ENCODE measurements around the gene FLNB. TPM values are rescaled to one million over a fixed set of nuclear protein-coding genes. Genes with fewer than 3 reads are reported as not detected.

The FLNB gene
- total RNA-seq, 1 donor from 2014 or later: 34.8 TPM

DNA sequence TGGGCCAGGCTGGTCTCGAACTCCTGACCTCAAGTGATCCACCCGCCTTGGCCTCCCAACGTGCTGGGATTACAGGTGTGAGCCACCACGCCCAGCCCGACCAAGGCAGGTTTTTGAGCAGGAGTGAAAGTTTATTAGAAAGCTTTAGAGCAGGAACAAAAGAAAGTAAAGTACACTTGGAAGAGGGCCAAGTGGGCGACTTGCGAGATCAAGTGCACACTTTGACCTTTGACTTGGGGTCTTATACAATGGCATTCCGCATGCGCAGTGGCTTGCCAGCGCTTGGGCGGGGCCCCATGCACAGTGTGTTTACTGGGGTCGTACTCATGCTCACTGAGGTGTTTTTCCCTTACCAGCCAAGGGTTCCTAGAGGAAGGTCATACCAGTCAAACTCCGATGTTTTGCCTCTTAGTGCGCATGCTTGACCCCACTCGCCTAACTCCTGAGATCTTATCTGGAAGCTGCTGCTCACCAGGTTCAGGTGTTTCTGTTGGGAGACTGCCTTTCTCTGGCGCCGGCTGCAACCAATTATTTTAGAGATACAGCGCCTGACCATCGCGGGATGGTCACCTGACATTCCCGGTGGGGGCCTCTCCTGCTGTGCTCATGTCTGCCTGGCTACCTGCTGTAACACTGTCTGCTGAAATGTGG is 46.9 kb upstream of the FLNB start:
- no peak for DNase-seq
- no peaks in the 10 kb centered on the region for H3K9me3 ChIP-seq (replicated peaks)

DNA sequence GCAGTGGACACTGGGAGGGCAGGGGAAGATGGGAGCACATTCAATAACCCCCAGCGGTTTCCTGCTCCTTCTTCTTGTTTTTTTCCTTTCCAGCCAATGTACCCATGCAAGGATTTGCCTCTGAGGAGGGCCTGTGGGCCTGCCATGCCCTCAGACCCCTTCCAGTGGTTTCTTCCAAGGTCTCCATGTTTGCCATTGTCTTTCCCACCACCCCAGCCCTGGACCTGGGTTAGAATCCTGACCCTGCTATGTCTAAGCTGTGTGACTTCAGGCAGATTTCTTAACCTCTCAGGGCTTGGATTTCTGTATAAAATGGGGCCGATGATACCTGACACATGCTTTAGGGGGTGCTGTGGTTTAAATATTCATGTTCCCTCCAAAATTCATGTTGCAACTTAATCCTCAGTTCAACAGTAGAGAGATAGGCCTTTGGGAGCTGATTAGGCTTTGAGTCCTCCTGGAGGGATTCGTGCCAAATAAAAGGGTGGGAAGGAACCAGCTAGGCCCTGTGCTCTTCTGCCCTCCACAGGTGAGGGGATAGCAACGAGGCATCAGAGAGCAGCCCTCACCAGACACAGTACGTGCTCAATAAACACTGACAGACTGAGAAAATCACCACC is 46.3 kb upstream of the FLNB start:
- no peak overlapping the region for H3K27ac ChIP-seq (replicated peaks)
- intact Hi-C loops (cut with micrococcal nuclease): no loop called here
- no peaks in the 10 kb centered on the region for H3K36me3 ChIP-seq
- DNase-seq: no peak
- TF ChIP-seq, protein P1, sequence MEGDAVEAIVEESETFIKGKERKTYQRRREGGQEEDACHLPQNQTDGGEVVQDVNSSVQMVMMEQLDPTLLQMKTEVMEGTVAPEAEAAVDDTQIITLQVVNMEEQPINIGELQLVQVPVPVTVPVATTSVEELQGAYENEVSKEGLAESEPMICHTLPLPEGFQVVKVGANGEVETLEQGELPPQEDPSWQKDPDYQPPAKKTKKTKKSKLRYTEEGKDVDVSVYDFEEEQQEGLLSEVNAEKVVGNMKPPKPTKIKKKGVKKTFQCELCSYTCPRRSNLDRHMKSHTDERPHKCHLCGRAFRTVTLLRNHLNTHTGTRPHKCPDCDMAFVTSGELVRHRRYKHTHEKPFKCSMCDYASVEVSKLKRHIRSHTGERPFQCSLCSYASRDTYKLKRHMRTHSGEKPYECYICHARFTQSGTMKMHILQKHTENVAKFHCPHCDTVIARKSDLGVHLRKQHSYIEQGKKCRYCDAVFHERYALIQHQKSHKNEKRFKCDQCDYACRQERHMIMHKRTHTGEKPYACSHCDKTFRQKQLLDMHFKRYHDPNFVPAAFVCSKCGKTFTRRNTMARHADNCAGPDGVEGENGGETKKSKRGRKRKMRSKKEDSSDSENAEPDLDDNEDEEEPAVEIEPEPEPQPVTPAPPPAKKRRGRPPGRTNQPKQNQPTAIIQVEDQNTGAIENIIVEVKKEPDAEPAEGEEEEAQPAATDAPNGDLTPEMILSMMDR (IDR thresholded peaks at IDR 0.05; ENCODE audit: borderline replicate concordance): no peak
- H3K9me3 ChIP-seq (replicated peaks): no peaks in the 10 kb centered on the region
- peaks cover 27% of the 10 kb centered on the region for H3K4me1 ChIP-seq
- no peak overlapping the region for H3K4me3 ChIP-seq
- no peaks in the 10 kb centered on the region for H3K27me3 ChIP-seq (ENCODE audit: low read depth)

More for the DNA sequence above, 46.9 kb upstream of the FLNB start:
- no peak overlapping the region for H3K4me3 ChIP-seq
- H3K27me3 ChIP-seq (ENCODE audit: low read depth): no peaks in the 10 kb centered on the region
- H3K4me1 ChIP-seq: peaks cover 33% of the 10 kb centered on the region
- intact Hi-C loops (cut with micrococcal nuclease): no loop called here
- TF ChIP-seq, protein P1 (IDR thresholded peaks at IDR 0.05; ENCODE audit: borderline replicate concordance): no peak
- no peak overlapping the region for H3K27ac ChIP-seq (replicated peaks)
- H3K36me3 ChIP-seq: no peaks in the 10 kb centered on the region

DNA sequence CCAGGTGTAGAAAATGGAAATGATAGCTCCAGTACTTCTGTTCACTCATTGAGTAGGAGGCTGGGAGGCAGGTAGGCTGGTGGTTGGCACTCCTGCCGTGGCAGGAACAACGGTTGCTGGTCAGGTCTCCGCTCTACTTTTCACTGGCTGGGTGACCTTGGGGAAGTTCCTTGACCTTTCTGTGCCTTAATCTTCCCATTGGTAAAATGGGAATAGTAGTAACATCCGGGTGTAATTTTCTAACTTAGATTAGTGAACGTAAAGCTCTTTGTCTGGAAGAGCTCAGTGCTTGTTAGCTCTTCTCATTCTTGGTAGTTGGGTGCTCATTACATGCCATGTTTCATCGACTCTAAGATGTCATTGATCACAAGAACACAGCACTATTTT is 45.8 kb upstream of the FLNB start:
- Histone ChIP-seq H3K36me3 (no peaks in the 10 kb centered on the region), H3K27ac (replicated peaks) (no peak overlapping the region), H3K4me3 (no peak overlapping the region), H3K9me3 (replicated peaks) (no peaks in the 10 kb centered on the region), H3K27me3 (ENCODE audit: low read depth) (no peaks in the 10 kb centered on the region), H3K4me1 (peaks cover 23% of the 10 kb centered on the region)
- TF ChIP-seq, protein P1 (IDR thresholded peaks at IDR 0.05; ENCODE audit: borderline replicate concordance): no peak
- intact Hi-C loops (cut with micrococcal nuclease): no loop called here
- no peak for DNase-seq

DNA sequence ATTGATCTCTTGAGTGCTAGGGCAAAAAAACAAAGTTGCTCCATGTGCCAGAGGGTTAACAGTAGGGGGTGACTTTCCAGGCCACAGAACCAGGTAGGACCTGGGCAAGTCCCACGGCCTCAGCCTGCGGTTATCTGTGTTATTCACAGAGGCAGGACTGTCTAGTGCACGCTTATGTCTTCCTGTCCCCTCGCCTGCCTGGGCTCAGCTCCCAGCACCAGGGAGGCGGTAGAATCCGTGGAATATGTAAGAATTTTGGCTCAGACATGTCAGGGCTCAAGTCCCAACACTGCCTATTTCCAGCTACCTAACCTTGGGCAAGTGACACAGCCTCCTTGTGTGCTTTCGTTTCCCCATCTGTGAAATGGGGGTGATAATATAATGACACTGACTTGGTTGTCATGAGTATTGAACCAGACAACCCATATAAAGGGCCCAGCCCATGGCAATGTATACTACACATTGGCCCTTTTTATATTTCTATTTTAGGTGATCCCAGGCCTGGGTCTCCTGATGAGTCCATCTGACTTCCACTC is 44.3 kb upstream of the FLNB start:
- H3K27me3 ChIP-seq (ENCODE audit: low read depth): no peaks in the 10 kb centered on the region
- no peak overlapping the region for H3K4me3 ChIP-seq
- TF ChIP-seq, protein P1 (IDR thresholded peaks at IDR 0.05; ENCODE audit: borderline replicate concordance): no peak
- no peaks in the 10 kb centered on the region for H3K9me3 ChIP-seq (replicated peaks)
- H3K4me1 ChIP-seq: peaks cover 18% of the 10 kb centered on the region
- no peak for DNase-seq
- H3K27ac ChIP-seq (replicated peaks): no peak overlapping the region
- intact Hi-C loops (cut with micrococcal nuclease): no loop called here
- no peaks in the 10 kb centered on the region for H3K36me3 ChIP-seq

DNA sequence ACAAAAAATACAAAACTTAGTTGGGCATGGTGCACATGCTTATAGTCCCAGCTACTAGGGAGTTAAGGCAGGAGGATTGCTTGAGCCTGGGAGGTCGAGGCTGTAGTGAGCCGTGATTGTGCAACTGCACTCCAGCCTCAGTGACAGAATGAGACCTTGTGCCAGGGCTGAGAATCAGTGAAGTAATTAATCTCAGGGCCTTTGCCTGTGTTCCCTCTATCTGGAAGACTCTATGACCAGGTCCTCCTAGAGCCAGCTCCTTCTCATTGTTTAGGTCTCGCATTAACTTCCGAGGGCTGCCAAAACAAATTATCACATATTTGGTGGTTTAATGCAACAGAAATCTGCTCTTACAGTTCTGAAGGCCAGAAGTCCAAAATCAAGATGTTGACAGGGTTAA is 41.4 kb upstream of the FLNB start:
- H3K4me3 ChIP-seq: no peak overlapping the region
- no peak for DNase-seq
- intact Hi-C loops (cut with micrococcal nuclease): no loop called here
- H3K27me3 ChIP-seq (ENCODE audit: low read depth): no peaks in the 10 kb centered on the region
- TF ChIP-seq, protein P1 (IDR thresholded peaks at IDR 0.05; ENCODE audit: borderline replicate concordance): no peak
- H3K27ac ChIP-seq (replicated peaks): no peak overlapping the region
- H3K4me1 ChIP-seq: peaks cover 25% of the 10 kb centered on the region
- H3K9me3 ChIP-seq (replicated peaks): no peaks in the 10 kb centered on the region
- no peaks in the 10 kb centered on the region for H3K36me3 ChIP-seq

Data from left ventricle myocardium inferior (tissue), 1 donor.